Vagina (tissue), 2 donors: ENCODE results near the gene RBM10.
A peak's percentile ranks its signal among the peaks of the same experiment; 100 is the strongest.

Experiments
- CTCF ChIP-seq, 3 experiments: fragments of 450-650 bp in 2 of 3; fragments of 200-600 bp in 1 of 3; sonication (generic) in 1 of 3; IDR thresholded peaks; one replicate each; pipeline ENCODE4 v1.5.1; 2017 to 2019; ENCODE audit warnings: antibody characterized with exemption in 3 of 3, mild to moderate bottlenecking in 2 of 3, moderate library complexity in 2 of 3
- POLR2A ChIP-seq, 2 donors: fragments of 450-650 bp; IDR thresholded peaks; one replicate each; pipeline ENCODE4 v1.6.1; 2017; ENCODE audit warnings: antibody characterized with exemption in 2 of 2, mild to moderate bottlenecking in 2 of 2, moderate library complexity in 2 of 2
- POLR2AphosphoS5 ChIP-seq, 2 donors: sonication (generic); formaldehyde crosslinking; IDR thresholded peaks; one replicate each; pipeline ENCODE4 v1.9.0; 2017; ENCODE audit warnings: antibody characterized with exemption in 2 of 2, mild to moderate bottlenecking in 2 of 2, low read depth in 1 of 2; ENCODE audit not compliant: insufficient read depth in 1 of 2

DNA sequence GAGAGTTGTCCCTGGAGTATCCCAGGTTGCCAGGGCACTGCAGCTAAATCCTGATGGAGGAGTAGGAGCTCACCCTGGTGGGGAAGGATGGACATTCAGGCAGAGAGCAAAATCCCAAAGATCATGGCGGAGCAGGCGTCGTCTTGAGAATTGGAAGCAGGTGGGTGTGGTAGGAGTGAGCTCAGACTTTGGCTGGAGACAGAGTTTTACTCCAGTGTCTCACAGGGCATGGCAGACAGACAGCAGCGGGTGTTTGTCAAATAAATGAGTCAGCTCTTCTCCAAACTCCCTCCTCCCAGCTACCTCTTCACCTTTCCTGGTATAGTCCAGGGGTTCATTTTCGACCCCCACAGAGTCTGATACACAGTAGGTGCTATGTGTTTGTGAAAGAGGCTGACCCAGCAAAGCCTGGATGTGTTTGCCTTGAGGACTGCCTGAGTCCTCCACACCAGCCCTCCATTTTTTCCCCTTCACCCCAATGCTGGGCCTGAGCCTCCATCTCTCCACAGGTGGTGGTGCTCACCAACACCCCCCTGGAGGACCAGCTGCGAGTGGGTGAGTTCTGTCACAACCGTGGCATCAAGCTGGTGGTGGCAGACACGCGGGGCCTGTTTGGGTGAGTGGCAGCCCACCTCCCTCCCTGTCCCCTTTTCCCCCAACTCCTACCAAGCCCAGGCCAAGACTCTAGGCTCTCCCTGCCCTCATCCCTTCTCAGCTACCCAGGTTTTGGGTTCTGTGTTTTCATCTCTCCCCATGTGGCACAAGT lies 55.5 kb downstream of the RBM10 start:
- no peak for TF ChIP-seq CTCF (IDR thresholded peaks at IDR 0.05)
- peak in 1 of 2 donors; percentile 40 for TF ChIP-seq POLR2AphosphoS5 (IDR thresholded peaks at IDR 0.05; ENCODE audit: insufficient read depth in 1 of 2, low read depth in 1 of 2)
- TF ChIP-seq POLR2A (IDR thresholded peaks at IDR 0.05), result no peak
